Measurements from ENCODE around the gene ZBTB7C. TPM values are rescaled to one million over a fixed set of nuclear protein-coding genes. Genes with fewer than 3 reads are reported as not detected.

The ZBTB7C gene
- total RNA-seq, 2 donors from 2014 or later, result 0.04 to 0.40 TPM

- Mint-ChIP-seq H3K36me3 (ENCODE audit: low read depth) (no peaks in the 10 kb centered on the region), H3K9me3 (no peaks in the 10 kb centered on the region), H3K27me3 (peaks cover 4% of the 10 kb centered on the region), H3K4me3 (no peak overlapping the region), H3K4me1 (peaks cover 4% of the 10 kb centered on the region), H3K27ac (no peak overlapping the region)
- no peak for ATAC-seq (replicated peaks)
These were observed 240.3 kb downstream of the ZBTB7C start for GRCh38 chr18:48168861-48169260.

GRCh38 chr18:48167897-48168253, 241.3 kb downstream of the ZBTB7C start:
- no peak for ATAC-seq (replicated peaks)
- peaks cover 4% of the 10 kb centered on the region for H3K4me1 Mint-ChIP-seq
- no peaks in the 10 kb centered on the region for H3K9me3 Mint-ChIP-seq
- H3K27me3 Mint-ChIP-seq, result no peaks in the 10 kb centered on the region
- H3K4me3 Mint-ChIP-seq, result no peak overlapping the region
- H3K36me3 Mint-ChIP-seq (ENCODE audit: low read depth), result no peaks in the 10 kb centered on the region
- H3K27ac Mint-ChIP-seq, result no peak overlapping the region

GRCh38 chr18:48166336-48166875, 242.8 kb downstream of the ZBTB7C start:
- no peak overlapping the region for H3K4me3 Mint-ChIP-seq
- H3K9me3 Mint-ChIP-seq, result no peaks in the 10 kb centered on the region
- H3K27me3 Mint-ChIP-seq, result no peaks in the 10 kb centered on the region
- no peak for ATAC-seq (replicated peaks)
- no peak overlapping the region for H3K27ac Mint-ChIP-seq
- peaks cover 4% of the 10 kb centered on the region for H3K4me1 Mint-ChIP-seq
- H3K36me3 Mint-ChIP-seq (ENCODE audit: low read depth), result no peaks in the 10 kb centered on the region

GRCh38 chr18:48165111-48165866, 243.9 kb downstream of the ZBTB7C start:
- Mint-ChIP-seq H3K4me1 (peaks cover 4% of the 10 kb centered on the region), H3K4me3 (no peak overlapping the region), H3K9me3 (no peaks in the 10 kb centered on the region), H3K27me3 (no peaks in the 10 kb centered on the region), H3K36me3 (ENCODE audit: low read depth) (no peaks in the 10 kb centered on the region), H3K27ac (no peak overlapping the region)
- no peak for ATAC-seq (replicated peaks)

GRCh38 chr18:48164701-48165100, 244.5 kb downstream of the ZBTB7C start:
- Mint-ChIP-seq H3K27me3 (no peaks in the 10 kb centered on the region), H3K9me3 (no peaks in the 10 kb centered on the region), H3K4me1 (peaks cover 4% of the 10 kb centered on the region), H3K4me3 (no peak overlapping the region), H3K27ac (no peak overlapping the region), H3K36me3 (ENCODE audit: low read depth) (no peaks in the 10 kb centered on the region)
- no peak for ATAC-seq (replicated peaks)

- H3K9me3 Mint-ChIP-seq, result no peaks in the 10 kb centered on the region
- no peaks in the 10 kb centered on the region for H3K36me3 Mint-ChIP-seq (ENCODE audit: low read depth)
- no peak overlapping the region for H3K27ac Mint-ChIP-seq
- H3K4me3 Mint-ChIP-seq, result no peak overlapping the region
- H3K4me1 Mint-ChIP-seq, result peaks cover 4% of the 10 kb centered on the region
- no peaks in the 10 kb centered on the region for H3K27me3 Mint-ChIP-seq
- no peak for ATAC-seq (replicated peaks)
These were observed 245.1 kb downstream of the ZBTB7C start for GRCh38 chr18:48164116-48164515.

- Mint-ChIP-seq H3K27ac (no peak overlapping the region), H3K4me3 (no peak overlapping the region), H3K27me3 (no peaks in the 10 kb centered on the region), H3K4me1 (peaks cover 4% of the 10 kb centered on the region), H3K9me3 (no peaks in the 10 kb centered on the region), H3K36me3 (ENCODE audit: low read depth) (no peaks in the 10 kb centered on the region)
- ATAC-seq (replicated peaks), result no peak
These were observed 245.5 kb downstream of the ZBTB7C start for GRCh38 chr18:48163738-48164115.

- Mint-ChIP-seq H3K36me3 (ENCODE audit: low read depth) (no peaks in the 10 kb centered on the region), H3K4me3 (no peak overlapping the region), H3K27ac (no peak overlapping the region), H3K4me1 (peaks cover 4% of the 10 kb centered on the region), H3K27me3 (no peaks in the 10 kb centered on the region), H3K9me3 (no peaks in the 10 kb centered on the region)
- ATAC-seq (replicated peaks), result no peak
These were observed 246.0 kb downstream of the ZBTB7C start for GRCh38 chr18:48162956-48163737.

GRCh38 chr18:48161911-48162698, 247.1 kb downstream of the ZBTB7C start:
- peak overlapping the region; percentile 58 for H3K4me3 Mint-ChIP-seq
- no peaks in the 10 kb centered on the region for H3K9me3 Mint-ChIP-seq
- no peaks in the 10 kb centered on the region for H3K36me3 Mint-ChIP-seq (ENCODE audit: low read depth)
- no peak overlapping the region for H3K27ac Mint-ChIP-seq
- H3K4me1 Mint-ChIP-seq, result peaks cover 2% of the 10 kb centered on the region
- H3K27me3 Mint-ChIP-seq, result no peaks in the 10 kb centered on the region
- ATAC-seq (replicated peaks), result peak; percentile 35

GRCh38 chr18:48161191-48161910, 247.8 kb downstream of the ZBTB7C start:
- Mint-ChIP-seq H3K27ac (no peak overlapping the region), H3K4me3 (peak overlapping the region; percentile 58), H3K36me3 (ENCODE audit: low read depth) (no peaks in the 10 kb centered on the region), H3K4me1 (no peaks in the 10 kb centered on the region), H3K9me3 (no peaks in the 10 kb centered on the region), H3K27me3 (peaks cover 3% of the 10 kb centered on the region)
- peak; percentile 94 for ATAC-seq (replicated peaks)

GRCh38 chr18:48160622-48161021, 248.6 kb downstream of the ZBTB7C start:
- ATAC-seq (replicated peaks), result no peak
- Mint-ChIP-seq H3K36me3 (ENCODE audit: low read depth) (no peaks in the 10 kb centered on the region), H3K27ac (no peak overlapping the region), H3K4me3 (peak overlapping the region; percentile 58), H3K4me1 (no peaks in the 10 kb centered on the region), H3K9me3 (no peaks in the 10 kb centered on the region), H3K27me3 (peaks cover 7% of the 10 kb centered on the region)

- H3K4me1 Mint-ChIP-seq, result no peaks in the 10 kb centered on the region
- H3K27me3 Mint-ChIP-seq, result peaks cover 7% of the 10 kb centered on the region
- H3K27ac Mint-ChIP-seq, result no peak overlapping the region
- no peaks in the 10 kb centered on the region for H3K9me3 Mint-ChIP-seq
- no peaks in the 10 kb centered on the region for H3K36me3 Mint-ChIP-seq (ENCODE audit: low read depth)
- no peak overlapping the region for H3K4me3 Mint-ChIP-seq
- no peak for ATAC-seq (replicated peaks)
These were observed 249.4 kb downstream of the ZBTB7C start for GRCh38 chr18:48159816-48160215.

GRCh38 chr18:48158721-48159120, 250.5 kb downstream of the ZBTB7C start:
- H3K4me1 Mint-ChIP-seq, result no peaks in the 10 kb centered on the region
- H3K27ac Mint-ChIP-seq, result no peak overlapping the region
- H3K9me3 Mint-ChIP-seq, result no peaks in the 10 kb centered on the region
- no peak overlapping the region for H3K4me3 Mint-ChIP-seq
- no peaks in the 10 kb centered on the region for H3K36me3 Mint-ChIP-seq (ENCODE audit: low read depth)
- H3K27me3 Mint-ChIP-seq, result peaks cover 7% of the 10 kb centered on the region
- ATAC-seq (replicated peaks), result no peak

GRCh38 chr18:48157956-48158355, 251.2 kb downstream of the ZBTB7C start:
- Mint-ChIP-seq H3K4me1 (no peaks in the 10 kb centered on the region), H3K27me3 (peaks cover 7% of the 10 kb centered on the region), H3K27ac (no peak overlapping the region), H3K9me3 (no peaks in the 10 kb centered on the region), H3K36me3 (ENCODE audit: low read depth) (no peaks in the 10 kb centered on the region), H3K4me3 (no peak overlapping the region)
- no peak for ATAC-seq (replicated peaks)
